Lower leg skin (tissue), 4 donors: ENCODE data around the gene PAFAH1B1. TPM values are rescaled to one million over a fixed set of nuclear protein-coding genes. Genes with fewer than 3 reads are reported as not detected.

Experiments
- DNase-seq, 2 donors: peaks; one replicate each; pipeline ENCODE4 v3.0.0-alpha.2; 2019; ENCODE audit warnings: low spot score in 2 of 2
- H3K4me3 ChIP-seq: fragments of 200-600 bp; sonication (generic); 2 replicates; pipeline ENCODE4 v1.5.1; 2017; ENCODE audit warnings: mild to moderate bottlenecking, low read depth; ENCODE audit not compliant: poor library complexity, severe bottlenecking
- CTCF ChIP-seq, 3 donors: fragments of 450-650 bp; IDR thresholded peaks; one replicate each; pipeline ENCODE4 v1.5.1; 2016; ENCODE audit warnings: antibody characterized with exemption in 3 of 3, mild to moderate bottlenecking in 3 of 3, moderate library complexity in 2 of 3
- POLR2A ChIP-seq, 2 donors: fragments of 450-650 bp; IDR thresholded peaks; one replicate each; pipeline ENCODE4 v1.6.1; 2016 to 2017; ENCODE audit warnings: antibody characterized with exemption in 2 of 2, mild to moderate bottlenecking in 1 of 2, moderate library complexity in 1 of 2
- WGBS, 2 donors: methylation state at CpG; one replicate each; pipeline ENCODE4 v1.1.5; 2018; 5-methylcytosine and 5-hydroxymethylcytosine counted together
- intact Hi-C: fragments of 100-400 bp; cut with DNase I; formaldehyde crosslinking; loops from one replicate; pipeline ENCODE4 v1.15.0; 2023; ENCODE audit warnings: low total_unique reads
- total RNA-seq, 4 donors: library from RNA; depleted of rRNA; stranded (reverse); fragments of >200 nt; gene quantifications; one replicate each; pipeline ENCODE4 v1.1.0, GENCODE V29; 2016

Gene PAFAH1B1
- total RNA-seq, 4 donors from 2014 or later, result 58.7 to 121 (median 94.6) TPM

- intact Hi-C loops, result no loop called here
Observed at GRCh38 chr17:2700491-2701141, 107.2 kb downstream of the PAFAH1B1 start.

GRCh38 chr17:2701161-2701995 lies 107.9 kb downstream of the PAFAH1B1 start:
- intact Hi-C loops, result no loop called here
- H3K4me3 ChIP-seq, result no peak overlapping the region
- 92 to 95% methylated on average over 31 to 37 of the region's 41 CpGs for WGBS, 2 donors
- TF ChIP-seq CTCF (IDR thresholded peaks at IDR 0.05) (no peak), POLR2A (IDR thresholded peaks at IDR 0.05) (no peak)
- peak in 1 of 2 donors; percentile 87 for DNase-seq

More at GRCh38 chr17:2700491-2701141, 107.2 kb downstream of the PAFAH1B1 start:
- 89 to 90% methylated on average over 20 to 27 of the region's 27 CpGs for WGBS, 2 donors
- peak in 1 of 2 donors; percentile 75 for DNase-seq
- TF ChIP-seq CTCF (IDR thresholded peaks at IDR 0.05) (no peak), POLR2A (IDR thresholded peaks at IDR 0.05) (no peak)
- H3K4me3 ChIP-seq, result no peak overlapping the region

- peak in 1 of 2 donors; percentile 83 for DNase-seq
- TF ChIP-seq CTCF (IDR thresholded peaks at IDR 0.05), result no peak
- no peak for TF ChIP-seq POLR2A (IDR thresholded peaks at IDR 0.05)
- intact Hi-C loops, result no loop called here
- H3K4me3 ChIP-seq, result no peak overlapping the region
- 85 to 88% methylated on average over 22 of the region's 22 CpGs for WGBS, 2 donors
Observed at GRCh38 chr17:2701996-2702741, 108.7 kb downstream of the PAFAH1B1 start.

GRCh38 chr17:2703181-2703580 lies 109.7 kb downstream of the PAFAH1B1 start:
- TF ChIP-seq POLR2A (IDR thresholded peaks at IDR 0.05), result no peak
- TF ChIP-seq CTCF (IDR thresholded peaks at IDR 0.05), result no peak
- DNase-seq, result no peak
- WGBS, 2 donors, result 94 to 95% methylated on average over 20 of the region's 20 CpGs
- H3K4me3 ChIP-seq, result no peak overlapping the region
- intact Hi-C loops, result no loop called here

- intact Hi-C loops, result no loop called here
Observed at GRCh38 chr17:2703606-2704005, 110.2 kb downstream of the PAFAH1B1 start.

More at GRCh38 chr17:2703606-2704005, 110.2 kb downstream of the PAFAH1B1 start:
- no peak for TF ChIP-seq CTCF (IDR thresholded peaks at IDR 0.05)
- TF ChIP-seq POLR2A (IDR thresholded peaks at IDR 0.05), result no peak
- no peak for DNase-seq
- H3K4me3 ChIP-seq, result no peak overlapping the region
- 91 to 96% methylated on average over 8 to 16 of the region's 16 CpGs for WGBS, 2 donors
